HCT116 (cell line): Measurements from ENCODE around the gene MCRIP1. TPM values are rescaled to one million over a fixed set of nuclear protein-coding genes. Genes with fewer than 3 reads are reported as not detected.
A peak's percentile ranks its signal among the peaks of the same experiment; 100 is the strongest.

Source experiments
- ATAC-seq: fragments of 200-7000 bp; cut with Tn5 transposase; 2 replicates; pipeline ENCODE4 v1.9.1; 2020; ENCODE audit warnings: mild to moderate bottlenecking, moderate library complexity
- BruUV-seq: library from RNA; stranded (reverse); fragments of 400-500 nt; replicated peaks from 2 replicates; lab custom pipeline; 2021; lab: Mats Ljungman, UMichigan
- CTCF ChIA-PET: fragments of 300-600 bp; sonication (Branson Sonifier 250); formaldehyde crosslinking; loops from one replicate; lab custom pipeline; 2021; ENCODE audit warnings: antibody characterized with exemption; lab: Charles Lee
- POLR2A ChIA-PET: fragments of 300-600, 350-600 bp; sonication (Branson Sonifier 250); formaldehyde crosslinking; loops from one replicate; lab custom pipeline; 2021; ENCODE audit warnings: antibody characterized with exemption; lab: Charles Lee
- RAD21 ChIA-PET, 2 experiments: fragments of 300-600 bp; sonication (Branson Sonifier 250); formaldehyde crosslinking; loops; one replicate each; lab custom pipeline; 2023; ENCODE audit warnings: low total read pairs in 2 of 2; ENCODE audit not compliant: uncharacterized antibody in 2 of 2, unreplicated experiment in 2 of 2, low non-redundant PET in 1 of 2; lab: Charles Lee
- DNase-seq: peaks from one replicate; pipeline ENCODE4 v3.0.0-alpha.2; 2010; ENCODE audit warnings: low read depth, low spot score
- H2AFZ ChIP-seq: fragments of 200-600 bp; shearing (Covaris generic), sonication (generic); 2 replicates; pipeline ENCODE4 v1.6.1; 2017; ENCODE audit warnings: low read depth, mixed run types, mixed read lengths, antibody characterized with exemption, low read length; ENCODE audit not compliant: poor library complexity, severe bottlenecking
- H3K27ac ChIP-seq: 2 replicates; pipeline ENCODE4 v1.5.1; 2012; ENCODE audit warnings: low read depth, low read length
- H3K27me3 ChIP-seq: fragments of 200-600 bp; sonication (generic); 2 replicates; pipeline ENCODE4 v1.6.1; 2016; ENCODE audit warnings: mixed run types, low read length, mixed read lengths; ENCODE audit not compliant: insufficient read depth
- H3K36me3 ChIP-seq, 2 experiments: fragments of 200-500 bp in 1 of 2; fragments of 200-600 bp in 1 of 2; sonication (Bioruptor generic) in 1 of 2; sonication (generic) in 1 of 2; 2 replicates each; pipeline versions ENCODE4 v1.5.1 to v1.6.1; 2014 to 2016; ENCODE audit warnings: low read length in 2 of 2, inconsistent platforms in 1 of 2, mixed read lengths in 1 of 2, mixed run types in 1 of 2; ENCODE audit not compliant: insufficient read depth in 2 of 2, control insufficient read depth in 1 of 2
- H3K4me1 ChIP-seq, 2 experiments: fragments of 200-600 bp in 1 of 2; sonication (generic) in 1 of 2; 2 replicates each; pipeline versions ENCODE4 v1.5.1 to v1.6.1; 2012 to 2017; ENCODE audit warnings: low read length in 2 of 2, inconsistent platforms in 1 of 2, mild to moderate bottlenecking in 1 of 2, mixed read lengths in 1 of 2, mixed run types in 1 of 2, moderate library complexity in 1 of 2; ENCODE audit not compliant: insufficient read depth in 2 of 2, control insufficient read depth in 1 of 2
- H3K4me2 ChIP-seq: fragments of 200-600 bp; sonication (generic); 2 replicates; pipeline ENCODE4 v1.6.1; 2017; ENCODE audit warnings: mixed run types, low read length, mixed read lengths
- H3K4me3 ChIP-seq, 2 experiments: fragments of 200-600 bp in 1 of 2; sonication (generic) in 1 of 2; replicated peaks in 1 of 2; 2 replicates each; pipeline ENCODE4 v1.5.1; 2011 to 2016; ENCODE audit warnings: low read length in 2 of 2, control low read depth in 1 of 2, low read depth in 1 of 2, mild to moderate bottlenecking in 1 of 2, mixed read lengths in 1 of 2, mixed run types in 1 of 2
- H3K79me2 ChIP-seq: fragments of 200-600 bp; sonication (generic); 2 replicates; pipeline ENCODE4 v1.6.1; 2017; ENCODE audit warnings: mild to moderate bottlenecking, mixed run types, low read length, moderate library complexity, mixed read lengths; ENCODE audit not compliant: insufficient read depth
- H3K9ac ChIP-seq: fragments of 200-600 bp; sonication (generic); 2 replicates; pipeline ENCODE4 v1.6.1; 2016; ENCODE audit warnings: low read length, mixed read lengths
- H3K9me2 ChIP-seq: fragments of 200-600 bp; sonication (generic), shearing (Covaris generic); 2 replicates; pipeline ENCODE4 v1.6.1; 2017; ENCODE audit warnings: mixed run types, mild to moderate bottlenecking, moderate library complexity; ENCODE audit not compliant: insufficient read depth
- H3K9me3 ChIP-seq, 2 experiments: fragments of 200-500 bp in 1 of 2; fragments of 200-600 bp in 1 of 2; sonication (Bioruptor generic) in 1 of 2; sonication (generic) in 1 of 2; 2 replicates each; pipeline ENCODE4 v1.6.1; 2014 to 2017; ENCODE audit warnings: low read length in 2 of 2, mixed read lengths in 2 of 2, inconsistent platforms in 1 of 2, low read depth in 1 of 2, mild to moderate bottlenecking in 1 of 2, mixed run types in 1 of 2, moderate library complexity in 1 of 2; ENCODE audit not compliant: control insufficient read depth in 1 of 2, insufficient read depth in 1 of 2
- H4K20me1 ChIP-seq: fragments of 200-600 bp; sonication (generic), shearing (Covaris generic); 2 replicates; pipeline ENCODE4 v1.6.1; 2017; ENCODE audit warnings: mixed run types, mild to moderate bottlenecking, moderate library complexity; ENCODE audit not compliant: insufficient read depth
- JUND ChIP-seq: IDR thresholded peaks from 2 replicates; pipeline ENCODE4 v1.6.1; 2012
- POLR2A ChIP-seq: IDR thresholded peaks from 2 replicates; pipeline ENCODE4 v1.7.0; 2011; ENCODE audit warnings: borderline replicate concordance; ENCODE audit not compliant: insufficient read depth, insufficient read length; ENCODE audit errors: extremely low read depth
- ZFX ChIP-seq: fragments of 450-650 bp; IDR thresholded peaks from 2 replicates; pipeline ENCODE4 v1.6.1; 2017
- intact Hi-C: fragments of 100-400 bp; cut with micrococcal nuclease; formaldehyde crosslinking; loops from 2 replicates; pipeline ENCODE4 v1.10.0; 2022
- total RNA-seq: library from RNA; stranded (reverse); gene quantifications from one replicate; pipeline ENCODE4 v1.2.1, GENCODE V29; 2021; ENCODE audit not compliant: unreplicated experiment
- TF ChIP-seq, protein P1 (sequence below): IDR thresholded peaks from 2 replicates; pipeline ENCODE4 v1.6.1; 2012; ENCODE audit warnings: low read depth

MCRIP1 gene
- total RNA-seq, 1 experiment from 2014 or later = 59.2 TPM

DNA sequence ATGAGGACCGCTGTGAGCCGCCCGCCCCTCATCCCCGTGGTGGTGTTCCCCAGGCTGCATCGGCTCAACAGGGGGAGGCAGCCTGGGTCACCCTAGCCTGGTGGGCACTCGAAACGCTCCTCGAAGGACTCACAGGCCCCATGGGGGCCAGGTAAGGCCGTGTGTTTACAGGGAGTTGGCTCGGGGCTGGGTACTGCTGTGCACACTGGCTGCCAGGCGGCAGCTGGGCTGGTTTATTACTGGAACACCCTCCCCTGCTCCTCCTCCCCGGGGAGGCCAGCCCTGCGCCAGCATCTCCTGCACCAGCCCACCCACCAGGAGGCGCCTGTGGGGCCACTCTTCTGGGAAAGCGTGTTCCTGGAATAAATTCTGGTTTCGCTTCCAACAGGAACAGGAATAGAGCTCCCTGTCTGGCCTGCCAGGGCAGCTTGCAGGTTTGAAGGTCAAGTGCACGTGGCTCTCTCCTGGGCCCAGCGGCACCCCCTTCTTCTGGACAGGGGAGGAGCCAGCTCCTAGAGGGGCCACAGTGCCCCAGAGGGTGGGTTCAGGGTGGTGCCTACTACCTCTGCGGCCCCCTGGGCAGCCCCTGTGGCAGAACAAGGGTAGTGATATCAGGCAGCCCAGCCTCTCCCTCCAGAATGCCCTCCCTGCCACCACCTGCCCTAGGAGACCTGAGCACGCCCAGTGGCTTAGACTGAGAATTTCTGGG is 11.3 kb downstream of the MCRIP1 start (continued):
- TF ChIP-seq, protein P1, sequence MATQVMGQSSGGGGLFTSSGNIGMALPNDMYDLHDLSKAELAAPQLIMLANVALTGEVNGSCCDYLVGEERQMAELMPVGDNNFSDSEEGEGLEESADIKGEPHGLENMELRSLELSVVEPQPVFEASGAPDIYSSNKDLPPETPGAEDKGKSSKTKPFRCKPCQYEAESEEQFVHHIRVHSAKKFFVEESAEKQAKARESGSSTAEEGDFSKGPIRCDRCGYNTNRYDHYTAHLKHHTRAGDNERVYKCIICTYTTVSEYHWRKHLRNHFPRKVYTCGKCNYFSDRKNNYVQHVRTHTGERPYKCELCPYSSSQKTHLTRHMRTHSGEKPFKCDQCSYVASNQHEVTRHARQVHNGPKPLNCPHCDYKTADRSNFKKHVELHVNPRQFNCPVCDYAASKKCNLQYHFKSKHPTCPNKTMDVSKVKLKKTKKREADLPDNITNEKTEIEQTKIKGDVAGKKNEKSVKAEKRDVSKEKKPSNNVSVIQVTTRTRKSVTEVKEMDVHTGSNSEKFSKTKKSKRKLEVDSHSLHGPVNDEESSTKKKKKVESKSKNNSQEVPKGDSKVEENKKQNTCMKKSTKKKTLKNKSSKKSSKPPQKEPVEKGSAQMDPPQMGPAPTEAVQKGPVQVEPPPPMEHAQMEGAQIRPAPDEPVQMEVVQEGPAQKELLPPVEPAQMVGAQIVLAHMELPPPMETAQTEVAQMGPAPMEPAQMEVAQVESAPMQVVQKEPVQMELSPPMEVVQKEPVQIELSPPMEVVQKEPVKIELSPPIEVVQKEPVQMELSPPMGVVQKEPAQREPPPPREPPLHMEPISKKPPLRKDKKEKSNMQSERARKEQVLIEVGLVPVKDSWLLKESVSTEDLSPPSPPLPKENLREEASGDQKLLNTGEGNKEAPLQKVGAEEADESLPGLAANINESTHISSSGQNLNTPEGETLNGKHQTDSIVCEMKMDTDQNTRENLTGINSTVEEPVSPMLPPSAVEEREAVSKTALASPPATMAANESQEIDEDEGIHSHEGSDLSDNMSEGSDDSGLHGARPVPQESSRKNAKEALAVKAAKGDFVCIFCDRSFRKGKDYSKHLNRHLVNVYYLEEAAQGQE = no peak
- no peak for TF ChIP-seq POLR2A
- no peak for TF ChIP-seq ZFX

DNA sequence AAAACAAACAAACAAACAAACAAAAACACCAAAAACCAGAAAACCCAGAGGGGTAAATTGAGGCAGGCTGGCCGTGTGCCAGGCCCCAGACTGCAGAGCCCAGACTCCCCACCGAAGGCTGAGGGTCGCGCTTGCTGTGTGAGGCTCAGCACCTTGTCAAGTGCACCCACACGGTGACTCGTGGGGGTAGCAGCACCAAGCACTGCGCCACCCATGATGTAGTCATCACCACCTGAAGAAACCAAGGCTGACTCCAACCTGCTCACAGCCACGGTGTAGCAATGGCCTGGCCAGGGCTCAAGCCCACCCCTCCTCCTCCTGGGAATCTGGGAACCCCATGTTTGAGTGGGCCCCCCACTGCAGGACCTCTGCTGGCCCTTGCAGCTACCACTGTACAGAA is 11.9 kb downstream of the MCRIP1 start:
- no TSS peak for BruUV-seq
- intact Hi-C loops = no loop called here
- peak; percentile 7 for ATAC-seq

More for the DNA sequence above, 11.9 kb downstream of the MCRIP1 start:
- Histone ChIP-seq H3K4me3 (0 out of 4 replicates have a peak overlapping the region, but pooled peaks of 1 of the 2 experiments have one; percentile 6), H3K9ac (peak overlapping the region; percentile 41), H2AFZ (no peak overlapping the region), H3K27ac (peak overlapping the region; percentile 74; the same call in 1 of the 2 replicates), H3K27me3 (no peaks in the 10 kb centered on the region), H3K9me2 (no peaks in the 10 kb centered on the region), H4K20me1 (no peaks in the 10 kb centered on the region), H3K36me3 (no peaks in the 10 kb centered on the region), H3K79me2 (no peaks in the 10 kb centered on the region), H3K9me3 (no peaks in the 10 kb centered on the region), H3K4me2 (peak overlapping the region; percentile 61), H3K4me1 (peaks cover 24 to 28% of the 10 kb centered on the region in 2 experiments)
- no peak for DNase-seq
- RAD21 ChIA-PET = no interaction called here
- CTCF ChIA-PET = interaction anchor here (1.0 to 1.6 kb wide), 7 partner anchors 12 to 86 kb away, joined by 3 to 10 read pairs (median 4); partner anchors contain the start of genes MCRIP1 and P4HB
- POLR2A ChIA-PET = interaction anchor here (2.4 kb wide), 1 partner anchor 12 kb away, joined by 8 read pairs; the partner anchor contains the start of gene MCRIP1
- no peak for TF ChIP-seq JUND
